ENCODE measurements around the gene SLC39A9.

GRCh38 chr14:69473946-69474345, 75.5 kb downstream of the SLC39A9 start:
- TF ChIP-seq CTCF (IDR thresholded peaks at IDR 0.05; ENCODE audit: low read depth, low read length) (no peak), MAX (IDR thresholded peaks at IDR 0.05; ENCODE audit: low read depth, low read length) (no peak)

Data from NB4 (cell line).